Trophoblast cell (in vitro differentiated cells and primary cell): Measurements from ENCODE around the gene KRTAP4-5.
"Not testable (repeated sequence)": the region's sequence is repeated elsewhere in the genome, so short reads cannot be mapped to it uniquely, and the experiment has no call there.

Experiments used
- DNase-seq, 2 donors: peaks; one replicate each; pipeline ENCODE4 v3.0.0-alpha.2; 2016
- H2AFZ ChIP-seq: 2 replicates; pipeline ENCODE4 v1.6.1; 2013; ENCODE audit warnings: low read length, moderate library complexity, mild to moderate bottlenecking; ENCODE audit not compliant: insufficient read depth, poor library complexity
- H2AK5ac ChIP-seq: 2 replicates; pipeline ENCODE4 v1.6.1; 2013; ENCODE audit warnings: mild to moderate bottlenecking, low read length
- H2BK120ac ChIP-seq: 2 replicates; pipeline ENCODE4 v1.6.1; 2013; ENCODE audit warnings: low read length, mild to moderate bottlenecking, moderate library complexity; ENCODE audit not compliant: insufficient read depth, poor library complexity
- H2BK12ac ChIP-seq: 2 replicates; pipeline ENCODE4 v1.6.1; 2013; ENCODE audit warnings: mild to moderate bottlenecking, low read length, moderate library complexity
- H2BK5ac ChIP-seq: 2 replicates; pipeline ENCODE4 v1.6.1; 2013; ENCODE audit warnings: low read length, low read depth, moderate library complexity, mild to moderate bottlenecking; ENCODE audit not compliant: poor library complexity
- H3K14ac ChIP-seq: 2 replicates; pipeline ENCODE4 v1.6.1; 2013; ENCODE audit warnings: mild to moderate bottlenecking, low read length
- H3K18ac ChIP-seq: 2 replicates; pipeline ENCODE4 v1.6.1; 2013; ENCODE audit warnings: mild to moderate bottlenecking, low read length
- H3K23ac ChIP-seq: 2 replicates; pipeline ENCODE4 v1.6.1; 2013; ENCODE audit warnings: low read length
- H3K27ac ChIP-seq: 2 replicates; pipeline ENCODE4 v1.5.1; 2013; ENCODE audit warnings: low read depth, mild to moderate bottlenecking, inconsistent platforms, low read length, moderate library complexity
- H3K27me3 ChIP-seq: 2 replicates; pipeline ENCODE4 v1.6.1; 2013; ENCODE audit warnings: inconsistent platforms, mild to moderate bottlenecking, low read length, moderate library complexity; ENCODE audit not compliant: insufficient read depth
- H3K36me3 ChIP-seq, 2 experiments: 1 replicate in 1 of 2; 2 replicates in 1 of 2; pipeline ENCODE4 v1.6.1; 2013; ENCODE audit warnings: low read length in 2 of 2, mild to moderate bottlenecking in 2 of 2, moderate library complexity in 1 of 2; ENCODE audit not compliant: insufficient read depth in 2 of 2, control insufficient read depth in 1 of 2
- H3K4ac ChIP-seq: 2 replicates; pipeline ENCODE4 v1.6.1; 2013; ENCODE audit warnings: low read depth, mild to moderate bottlenecking, low read length, moderate library complexity
- H3K4me1 ChIP-seq, 2 experiments: 1 replicate in 1 of 2; 2 replicates in 1 of 2; pipeline ENCODE4 v1.6.1; 2013; ENCODE audit warnings: low read length in 2 of 2, mild to moderate bottlenecking in 2 of 2, moderate library complexity in 1 of 2; ENCODE audit not compliant: insufficient read depth in 2 of 2, control insufficient read depth in 1 of 2
- H3K4me2 ChIP-seq: 2 replicates; pipeline ENCODE4 v1.6.1; 2013; ENCODE audit warnings: inconsistent platforms, mild to moderate bottlenecking, low read length, moderate library complexity
- H3K4me3 ChIP-seq: 2 replicates; pipeline ENCODE4 v1.5.1; 2013; ENCODE audit warnings: mild to moderate bottlenecking, low read depth, low read length, inconsistent platforms
- H3K79me1 ChIP-seq: one replicate; pipeline ENCODE4 v1.6.1; 2013; ENCODE audit warnings: low read length
- H3K79me2 ChIP-seq: 2 replicates; pipeline ENCODE4 v1.6.1; 2013; ENCODE audit warnings: low read length, mild to moderate bottlenecking; ENCODE audit not compliant: control insufficient read depth, insufficient read depth, poor library complexity
- H3K9ac ChIP-seq: 2 replicates; pipeline ENCODE4 v1.6.1; 2013; ENCODE audit warnings: mild to moderate bottlenecking, low read length
- H3K9me3 ChIP-seq: 2 replicates; pipeline ENCODE4 v1.6.1; 2013; ENCODE audit warnings: low read depth, mild to moderate bottlenecking, control low read depth, inconsistent platforms, low read length; ENCODE audit not compliant: insufficient read depth
- H4K12ac ChIP-seq: 2 replicates; pipeline ENCODE4 v1.6.1; 2013; ENCODE audit warnings: low read depth, mild to moderate bottlenecking, low read length, moderate library complexity
- H4K8ac ChIP-seq: 2 replicates; pipeline ENCODE4 v1.6.1; 2013; ENCODE audit warnings: low read depth, mild to moderate bottlenecking, low read length, moderate library complexity
- H4K91ac ChIP-seq: one replicate; pipeline ENCODE4 v1.6.1; 2013; ENCODE audit warnings: low read depth, mild to moderate bottlenecking, low read length, moderate library complexity
- WGBS: extraction: QIAGEN DNeasy Blood & Tissue Kit; methylation state at CpG from one replicate; pipeline ENCODE4 v1.1.7; 2013; ENCODE audit warnings: missing lambda C conversion rate; ENCODE audit not compliant: insufficient read length, insufficient coverage; ENCODE audit errors: extremely low coverage; 5-methylcytosine and 5-hydroxymethylcytosine counted together

KRTAP4-5 gene

GRCh38 chr17:41108728-41109386, 40.8 kb downstream of the KRTAP4-5 start:
- H3K23ac ChIP-seq, H4K12ac ChIP-seq, H3K4me2 ChIP-seq, H3K4me3 ChIP-seq, H3K9ac ChIP-seq, H2BK12ac ChIP-seq, H3K79me2 ChIP-seq, H3K18ac ChIP-seq, H3K4ac ChIP-seq, H2AFZ ChIP-seq, H2BK120ac ChIP-seq, H4K8ac ChIP-seq, H3K36me3 ChIP-seq, H2AK5ac ChIP-seq, H3K9me3 ChIP-seq, H3K27ac ChIP-seq, H3K79me1 ChIP-seq, H2BK5ac ChIP-seq, H3K14ac ChIP-seq, H3K27me3 ChIP-seq, H4K91ac ChIP-seq, H3K4me1 ChIP-seq, DNase-seq: not testable (repeated sequence)
- WGBS = no CpG with 5 or more reads among the region's 1 CpG

DNA sequence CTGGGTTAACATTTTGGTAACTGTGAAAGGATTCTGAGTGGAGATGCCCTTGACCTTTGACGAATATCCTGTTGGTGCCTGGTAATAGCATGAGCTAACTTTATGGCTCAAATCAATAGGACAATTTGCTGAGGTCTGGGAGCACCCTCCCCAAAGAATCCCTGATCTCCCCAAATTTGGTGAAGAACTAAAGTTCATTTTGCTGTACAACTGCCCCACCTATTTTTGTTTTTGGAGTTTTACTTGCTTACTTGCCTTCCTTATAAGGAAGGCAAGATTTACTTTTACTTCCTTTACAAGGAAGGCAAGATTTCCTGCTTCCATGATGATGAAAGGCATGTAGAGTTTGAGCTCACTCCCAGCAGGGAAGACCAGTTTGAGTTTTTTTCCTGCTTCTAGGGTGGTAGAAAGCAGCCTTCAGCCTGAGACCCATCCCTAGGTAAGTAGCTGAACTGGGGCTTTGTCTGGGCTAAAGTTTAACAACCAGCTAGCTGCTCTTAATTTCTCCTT, 41.6 kb downstream of the KRTAP4-5 start:
- H3K23ac ChIP-seq = no peak overlapping the region
- no peak overlapping the region for H4K8ac ChIP-seq
- H2BK5ac ChIP-seq = no peak overlapping the region
- no peak overlapping the region for H3K4ac ChIP-seq
- H3K18ac ChIP-seq = no peak overlapping the region
- H4K12ac ChIP-seq = no peak overlapping the region
- no peak overlapping the region for H2BK12ac ChIP-seq
- no peak overlapping the region for H2AFZ ChIP-seq
- no CpG with 5 or more reads among the region's 1 CpG for WGBS
- H3K79me2 ChIP-seq = no peaks in the 10 kb centered on the region
- H3K79me1 ChIP-seq = no peaks in the 10 kb centered on the region
- no peak overlapping the region for H2BK120ac ChIP-seq
- H3K9ac ChIP-seq = no peak overlapping the region
- H3K4me2 ChIP-seq = no peak overlapping the region
- no peaks in the 10 kb centered on the region for H3K9me3 ChIP-seq
- H3K27me3 ChIP-seq = no peaks in the 10 kb centered on the region
- H3K36me3 ChIP-seq = no peaks in the 10 kb centered on the region
- H2AK5ac ChIP-seq = no peak overlapping the region
- H3K4me1 ChIP-seq = no peaks in the 10 kb centered on the region
- no peak overlapping the region for H3K27ac ChIP-seq
- DNase-seq = no peak
- no peak overlapping the region for H3K4me3 ChIP-seq
- no peak overlapping the region for H4K91ac ChIP-seq
- no peak overlapping the region for H3K14ac ChIP-seq

GRCh38 chr17:41105347-41105746, 44.3 kb downstream of the KRTAP4-5 start, which contains the start of gene KRTAP4-9:
Gene KRTAP4-9, plus strand, starts transcription at chr17:41105389. Its CDS starts 0 bp downstream, at chr17:41105389.
- not testable (repeated sequence) for H3K23ac ChIP-seq, H3K9ac ChIP-seq, H2AFZ ChIP-seq, H3K36me3 ChIP-seq, H4K12ac ChIP-seq, H3K9me3 ChIP-seq, H2AK5ac ChIP-seq, H2BK120ac ChIP-seq, H4K91ac ChIP-seq, H2BK5ac ChIP-seq, H3K27me3 ChIP-seq, H3K79me1 ChIP-seq, H3K18ac ChIP-seq, H2BK12ac ChIP-seq, H4K8ac ChIP-seq, H3K27ac ChIP-seq, DNase-seq, H3K4me2 ChIP-seq, H3K4ac ChIP-seq, H3K4me1 ChIP-seq, H3K14ac ChIP-seq, H3K4me3 ChIP-seq, H3K79me2 ChIP-seq
- WGBS = no CpG with 5 or more reads among the region's 10 CpGs

- H2AFZ ChIP-seq, H3K4me3 ChIP-seq, H3K14ac ChIP-seq, H3K79me1 ChIP-seq, H4K91ac ChIP-seq, H3K9ac ChIP-seq, H4K8ac ChIP-seq, H3K9me3 ChIP-seq, H2BK120ac ChIP-seq, H3K27me3 ChIP-seq, H2AK5ac ChIP-seq, H2BK12ac ChIP-seq, H3K79me2 ChIP-seq, H3K4me1 ChIP-seq, H3K4me2 ChIP-seq, H3K36me3 ChIP-seq, H4K12ac ChIP-seq, H3K18ac ChIP-seq, H2BK5ac ChIP-seq, H3K27ac ChIP-seq, H3K4ac ChIP-seq, H3K23ac ChIP-seq: not testable (repeated sequence)
- peak in 1 of 2 donors; percentile 34 for DNase-seq
- WGBS = no CpG with 5 or more reads among the region's 2 CpGs
These were observed 45.1 kb downstream of the KRTAP4-5 start for GRCh38 chr17:41104386-41105038.
